OCI-LY7 (cell line): ENCODE data around the gene KCNH6. TPM values are rescaled to one million over a fixed set of nuclear protein-coding genes. Genes with fewer than 3 reads are reported as not detected.

ENCODE experiments used
- BruUV-seq: library from RNA; stranded (reverse); fragments of 400-500 nt; replicated peaks from 2 replicates; lab custom pipeline; 2021; lab: Mats Ljungman, UMichigan
- CTCF ChIA-PET: fragments of 300-600 bp; sonication (Branson Sonifier 250); formaldehyde crosslinking; loops from one replicate; lab custom pipeline; 2022; ENCODE audit warnings: antibody characterized with exemption; ENCODE audit not compliant: unreplicated experiment; lab: Charles Lee
- POLR2A ChIA-PET: fragments of 300-600 bp; sonication (Branson Sonifier 250); formaldehyde crosslinking; loops from one replicate; lab custom pipeline; 2022; ENCODE audit warnings: antibody characterized with exemption; lab: Charles Lee
- DNase-seq: peaks from one replicate; pipeline ENCODE4 v3.0.0-alpha.2; 2015; ENCODE audit warnings: low spot score
- H2AFZ ChIP-seq: fragments of 200-600 bp; sonication (generic), shearing (Covaris generic); 2 replicates; pipeline ENCODE4 v1.6.1; 2014; ENCODE audit warnings: mild to moderate bottlenecking, antibody characterized with exemption, low read length, moderate library complexity
- H3K27ac ChIP-seq: fragments of 200-600 bp; sonication (generic); 2 replicates; pipeline ENCODE4 v1.5.1; 2014; ENCODE audit warnings: mixed run types, low read depth, mild to moderate bottlenecking, moderate library complexity, low read length, inconsistent platforms; ENCODE audit not compliant: poor library complexity, severe bottlenecking
- H3K36me3 ChIP-seq: fragments of 200-600 bp; sonication (generic); 2 replicates; pipeline ENCODE4 v1.6.1; 2014; ENCODE audit warnings: mild to moderate bottlenecking, antibody characterized with exemption, low read length, moderate library complexity, mixed read lengths; ENCODE audit not compliant: insufficient read depth
- H3K4me1 ChIP-seq: fragments of 200-600 bp; sonication (generic); 2 replicates; pipeline ENCODE4 v1.5.1; 2014; ENCODE audit warnings: mild to moderate bottlenecking, low read length; ENCODE audit not compliant: insufficient read depth, poor library complexity, severe bottlenecking
- H3K4me2 ChIP-seq: fragments of 200-600 bp; sonication (generic); 2 replicates; pipeline ENCODE4 v1.6.1; 2014; ENCODE audit warnings: mild to moderate bottlenecking, low read length
- H3K4me3 ChIP-seq: fragments of 200-600 bp; sonication (generic); 2 replicates; pipeline ENCODE4 v1.5.1; 2014; ENCODE audit warnings: mild to moderate bottlenecking, low read depth, low read length; ENCODE audit not compliant: poor library complexity, severe bottlenecking
- H3K79me2 ChIP-seq: fragments of 200-600 bp; sonication (generic); 2 replicates; pipeline ENCODE4 v1.6.1; 2016; ENCODE audit warnings: low read depth, mild to moderate bottlenecking, low read length, moderate library complexity, mixed read lengths; ENCODE audit not compliant: insufficient read depth
- H3K9me2 ChIP-seq: fragments of 200-600 bp; sonication (generic); 2 replicates; pipeline ENCODE4 v1.6.1; 2016; ENCODE audit warnings: mild to moderate bottlenecking, low read length, mixed read lengths; ENCODE audit not compliant: insufficient read depth
- H3K9me3 ChIP-seq: fragments of 200-600 bp; sonication (generic); 2 replicates; pipeline ENCODE4 v1.6.1; 2014; ENCODE audit warnings: mild to moderate bottlenecking, mixed run types, low read length, mixed read lengths
- H4K20me1 ChIP-seq: fragments of 200-600 bp; sonication (generic); 2 replicates; pipeline ENCODE4 v1.6.1; 2014; ENCODE audit warnings: mild to moderate bottlenecking, antibody characterized with exemption, low read length, moderate library complexity, mixed read lengths; ENCODE audit not compliant: insufficient read depth
- CTCF ChIP-seq: fragments of 200-600 bp; sonication (generic); conservative IDR thresholded peaks from 2 replicates; pipeline ENCODE4 v1.5.1; 2014; ENCODE audit warnings: mild to moderate bottlenecking, antibody characterized with exemption, low read length, moderate library complexity, mixed read lengths
- EZH2phosphoT487 ChIP-seq: fragments of 200-600 bp; sonication (generic); IDR thresholded peaks from 2 replicates; pipeline ENCODE4 v1.6.1; 2018; ENCODE audit warnings: low read depth, borderline replicate concordance, mild to moderate bottlenecking, mixed run types, antibody characterized with exemption, low read length, moderate library complexity, mixed read lengths
- intact Hi-C: fragments of 100-400 bp; cut with micrococcal nuclease; formaldehyde crosslinking; loops from one replicate; pipeline ENCODE4 v1.10.0; 2022; ENCODE audit not compliant: unreplicated experiment
- total RNA-seq, 2 experiments: library from RNA; depleted of rRNA in 1 of 2; stranded (reverse); fragments of >200 nt in 1 of 2; shearing (Covaris generic) in 1 of 2; gene quantifications; 2 replicates each; pipeline ENCODE4 v1.2.3, GENCODE V29; 2014 to 2022

KCNH6 gene
- total RNA-seq, 2 experiments from 2014 or later, result not detected

GRCh38 chr17:63537001-63537400, 13.8 kb downstream of the KCNH6 start:
- Histone ChIP-seq H3K27ac (no peak overlapping the region), H3K4me3 (no peak overlapping the region), H2AFZ (no peak overlapping the region), H3K79me2 (no peaks in the 10 kb centered on the region), H3K36me3 (no peaks in the 10 kb centered on the region), H3K4me2 (no peak overlapping the region), H3K9me3 (no peaks in the 10 kb centered on the region), H4K20me1 (no peaks in the 10 kb centered on the region), H3K9me2 (no peaks in the 10 kb centered on the region), H3K4me1 (no peaks in the 10 kb centered on the region)
- intact Hi-C loops, result no loop called here
- CTCF ChIA-PET, result no interaction called here
- POLR2A ChIA-PET, result no interaction called here
- no peak for TF ChIP-seq CTCF
- no peak for TF ChIP-seq EZH2phosphoT487
- DNase-seq, result no peak
- no TSS peak for BruUV-seq

GRCh38 chr17:63537991-63538692, 15.0 kb downstream of the KCNH6 start:
- intact Hi-C loops, result no loop called here
- DNase-seq, result no peak
- TF ChIP-seq CTCF, result no peak
- TF ChIP-seq EZH2phosphoT487, result no peak
- no peaks in the 10 kb centered on the region for H4K20me1 ChIP-seq
- ChIA-PET POLR2A (no interaction called here), CTCF (no interaction called here)
- H3K9me3 ChIP-seq, result no peaks in the 10 kb centered on the region
- no peaks in the 10 kb centered on the region for H3K36me3 ChIP-seq
- H3K27ac ChIP-seq, result no peak overlapping the region
- no peaks in the 10 kb centered on the region for H3K79me2 ChIP-seq
- H3K4me3 ChIP-seq, result no peak overlapping the region
- H2AFZ ChIP-seq, result no peak overlapping the region
- no peaks in the 10 kb centered on the region for H3K9me2 ChIP-seq
- H3K4me2 ChIP-seq, result no peak overlapping the region
- BruUV-seq, result no TSS peak
- no peaks in the 10 kb centered on the region for H3K4me1 ChIP-seq
